GM19025 (cell line): ENCODE results near the gene TSPYL2.

Source experiments
- ATAC-seq: cut with Tn5 transposase; IDR thresholded peaks from one replicate; pipeline ENCODE4 v1.9.1; 2021; ENCODE audit warnings: mild to moderate bottlenecking, low read depth, moderate library complexity; ENCODE audit not compliant: unreplicated experiment

The TSPYL2 gene

GRCh38 chrX:53116101-53116500 is 33.9 kb downstream of the TSPYL2 start:
- ATAC-seq, result no peak

- ATAC-seq, result no peak
Observed at GRCh38 chrX:53122013-53122412, 39.8 kb downstream of the TSPYL2 start.

GRCh38 chrX:53125506-53125905 is 43.3 kb downstream of the TSPYL2 start:
- no peak for ATAC-seq

- no peak for ATAC-seq
Observed at GRCh38 chrX:53126377-53126776, 44.2 kb downstream of the TSPYL2 start.

GRCh38 chrX:53128097-53128749 is 46.1 kb downstream of the TSPYL2 start:
- ATAC-seq, result no peak

GRCh38 chrX:53133400-53133799 is 51.2 kb downstream of the TSPYL2 start:
- ATAC-seq, result no peak

- ATAC-seq, result no peak
Observed at GRCh38 chrX:53135581-53135980, 53.4 kb downstream of the TSPYL2 start.
